GM23248 (cell line): ENCODE measurements around the gene SPAG9. TPM values are rescaled to one million over a fixed set of nuclear protein-coding genes. Genes with fewer than 3 reads are reported as not detected.

Experiments
- DNase-seq: peaks from one replicate; pipeline ENCODE4 v3.0.0-alpha.2; 2015
- H2AFZ ChIP-seq: fragments of 200-600 bp; sonication (generic); 2 replicates; pipeline ENCODE4 v1.6.1; 2016; ENCODE audit warnings: antibody characterized with exemption
- H3F3A ChIP-seq: fragments of 200-600 bp; sonication (generic); 2 replicates; pipeline ENCODE4 v1.6.1; 2016; ENCODE audit warnings: mild to moderate bottlenecking, antibody characterized with exemption, mixed run types; ENCODE audit not compliant: insufficient read depth
- H3K27ac ChIP-seq: fragments of 200-600 bp; sonication (generic); 2 replicates; pipeline ENCODE4 v1.5.1; 2016; ENCODE audit warnings: mild to moderate bottlenecking
- H3K27me3 ChIP-seq: fragments of 200-600 bp; sonication (generic); replicated peaks from 2 replicates; pipeline ENCODE4 v1.6.1; 2016; ENCODE audit warnings: mild to moderate bottlenecking; ENCODE audit not compliant: insufficient read depth
- H3K36me3 ChIP-seq: fragments of 200-600 bp; sonication (generic); 2 replicates; pipeline ENCODE4 v1.6.1; 2016; ENCODE audit warnings: low read depth, mild to moderate bottlenecking
- H3K4me1 ChIP-seq: fragments of 200-600 bp; sonication (generic); 2 replicates; pipeline ENCODE4 v1.6.1; 2016; ENCODE audit warnings: mild to moderate bottlenecking; ENCODE audit not compliant: insufficient read depth
- H3K4me2 ChIP-seq: fragments of 200-600 bp; sonication (generic); one replicate; pipeline ENCODE4 v1.6.1; 2016; ENCODE audit warnings: mild to moderate bottlenecking; ENCODE audit not compliant: unreplicated experiment
- H3K4me3 ChIP-seq: fragments of 200-600 bp; sonication (generic); 2 replicates; pipeline ENCODE4 v1.5.1; 2016; ENCODE audit warnings: mild to moderate bottlenecking
- H3K79me2 ChIP-seq: fragments of 200-600 bp; sonication (generic); 2 replicates; pipeline ENCODE4 v1.6.1; 2016; ENCODE audit warnings: mild to moderate bottlenecking; ENCODE audit not compliant: insufficient read depth
- H3K9ac ChIP-seq: fragments of 200-600 bp; sonication (generic); 2 replicates; pipeline ENCODE4 v1.6.1; 2016; ENCODE audit warnings: mild to moderate bottlenecking
- H3K9me2 ChIP-seq: fragments of 200-600 bp; sonication (generic); 2 replicates; pipeline ENCODE4 v1.6.1; 2016; ENCODE audit warnings: mixed run types, mild to moderate bottlenecking, moderate library complexity; ENCODE audit not compliant: insufficient read depth
- H3K9me3 ChIP-seq: fragments of 200-600 bp; sonication (generic); one replicate; pipeline ENCODE4 v1.6.1; 2017; ENCODE audit warnings: low read depth
- H4K20me1 ChIP-seq: fragments of 200-600 bp; sonication (generic); 2 replicates; pipeline ENCODE4 v1.6.0; 2016; ENCODE audit not compliant: insufficient read depth
- EZH2 ChIP-seq: fragments of 200-600 bp; sonication (generic); IDR thresholded peaks from 2 replicates; pipeline ENCODE4 v1.6.1; 2018; ENCODE audit warnings: antibody characterized with exemption, mild to moderate bottlenecking; ENCODE audit not compliant: insufficient read depth, poor library complexity, severe bottlenecking
- EZH2phosphoT487 ChIP-seq: fragments of 200-600 bp; sonication (generic); IDR thresholded peaks from 2 replicates; pipeline ENCODE4 v1.6.1; 2018; ENCODE audit warnings: antibody characterized with exemption, moderate library complexity, mild to moderate bottlenecking, low read depth; ENCODE audit not compliant: insufficient read depth
- WGBS, 2 experiments: methylation state at CpG; one replicate each; pipeline ENCODE4 v1.1.6; 2015 to 2017; ENCODE audit warnings: low lambda C conversion rate in 2 of 2, low coverage in 1 of 2; ENCODE audit errors: missing lambda C conversion rate in 2 of 2; 5-methylcytosine and 5-hydroxymethylcytosine counted together
- in situ Hi-C: fragments of 300-500 bp; cut with MboI; formaldehyde crosslinking; loops from 2 replicates; pipeline ENCODE4 v1.15.0; 2020
- polyA plus RNA-seq: library from polyadenylated mRNA; unstranded; fragments of >200 nt; fragmentation: Nextera tagmentation; extraction: Ambion mirVana; gene quantifications from 2 replicates; pipeline ENCODE4 v1.2.1, GENCODE V29; 2016
- total RNA-seq: library from RNA; depleted of rRNA; stranded (reverse); fragments of >200 nt; shearing (Covaris generic); gene quantifications from 2 replicates; pipeline ENCODE4 v1.2.3, GENCODE V29; 2014; rRNA removed

The SPAG9 gene, protein sequence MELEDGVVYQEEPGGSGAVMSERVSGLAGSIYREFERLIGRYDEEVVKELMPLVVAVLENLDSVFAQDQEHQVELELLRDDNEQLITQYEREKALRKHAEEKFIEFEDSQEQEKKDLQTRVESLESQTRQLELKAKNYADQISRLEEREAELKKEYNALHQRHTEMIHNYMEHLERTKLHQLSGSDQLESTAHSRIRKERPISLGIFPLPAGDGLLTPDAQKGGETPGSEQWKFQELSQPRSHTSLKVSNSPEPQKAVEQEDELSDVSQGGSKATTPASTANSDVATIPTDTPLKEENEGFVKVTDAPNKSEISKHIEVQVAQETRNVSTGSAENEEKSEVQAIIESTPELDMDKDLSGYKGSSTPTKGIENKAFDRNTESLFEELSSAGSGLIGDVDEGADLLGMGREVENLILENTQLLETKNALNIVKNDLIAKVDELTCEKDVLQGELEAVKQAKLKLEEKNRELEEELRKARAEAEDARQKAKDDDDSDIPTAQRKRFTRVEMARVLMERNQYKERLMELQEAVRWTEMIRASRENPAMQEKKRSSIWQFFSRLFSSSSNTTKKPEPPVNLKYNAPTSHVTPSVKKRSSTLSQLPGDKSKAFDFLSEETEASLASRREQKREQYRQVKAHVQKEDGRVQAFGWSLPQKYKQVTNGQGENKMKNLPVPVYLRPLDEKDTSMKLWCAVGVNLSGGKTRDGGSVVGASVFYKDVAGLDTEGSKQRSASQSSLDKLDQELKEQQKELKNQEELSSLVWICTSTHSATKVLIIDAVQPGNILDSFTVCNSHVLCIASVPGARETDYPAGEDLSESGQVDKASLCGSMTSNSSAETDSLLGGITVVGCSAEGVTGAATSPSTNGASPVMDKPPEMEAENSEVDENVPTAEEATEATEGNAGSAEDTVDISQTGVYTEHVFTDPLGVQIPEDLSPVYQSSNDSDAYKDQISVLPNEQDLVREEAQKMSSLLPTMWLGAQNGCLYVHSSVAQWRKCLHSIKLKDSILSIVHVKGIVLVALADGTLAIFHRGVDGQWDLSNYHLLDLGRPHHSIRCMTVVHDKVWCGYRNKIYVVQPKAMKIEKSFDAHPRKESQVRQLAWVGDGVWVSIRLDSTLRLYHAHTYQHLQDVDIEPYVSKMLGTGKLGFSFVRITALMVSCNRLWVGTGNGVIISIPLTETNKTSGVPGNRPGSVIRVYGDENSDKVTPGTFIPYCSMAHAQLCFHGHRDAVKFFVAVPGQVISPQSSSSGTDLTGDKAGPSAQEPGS (N-terminal part only)
- 50.3 and 58.8 TPM in 2 replicates for total RNA-seq
- polyA plus RNA-seq: 19.9 and 21.5 TPM in 2 replicates

DNA sequence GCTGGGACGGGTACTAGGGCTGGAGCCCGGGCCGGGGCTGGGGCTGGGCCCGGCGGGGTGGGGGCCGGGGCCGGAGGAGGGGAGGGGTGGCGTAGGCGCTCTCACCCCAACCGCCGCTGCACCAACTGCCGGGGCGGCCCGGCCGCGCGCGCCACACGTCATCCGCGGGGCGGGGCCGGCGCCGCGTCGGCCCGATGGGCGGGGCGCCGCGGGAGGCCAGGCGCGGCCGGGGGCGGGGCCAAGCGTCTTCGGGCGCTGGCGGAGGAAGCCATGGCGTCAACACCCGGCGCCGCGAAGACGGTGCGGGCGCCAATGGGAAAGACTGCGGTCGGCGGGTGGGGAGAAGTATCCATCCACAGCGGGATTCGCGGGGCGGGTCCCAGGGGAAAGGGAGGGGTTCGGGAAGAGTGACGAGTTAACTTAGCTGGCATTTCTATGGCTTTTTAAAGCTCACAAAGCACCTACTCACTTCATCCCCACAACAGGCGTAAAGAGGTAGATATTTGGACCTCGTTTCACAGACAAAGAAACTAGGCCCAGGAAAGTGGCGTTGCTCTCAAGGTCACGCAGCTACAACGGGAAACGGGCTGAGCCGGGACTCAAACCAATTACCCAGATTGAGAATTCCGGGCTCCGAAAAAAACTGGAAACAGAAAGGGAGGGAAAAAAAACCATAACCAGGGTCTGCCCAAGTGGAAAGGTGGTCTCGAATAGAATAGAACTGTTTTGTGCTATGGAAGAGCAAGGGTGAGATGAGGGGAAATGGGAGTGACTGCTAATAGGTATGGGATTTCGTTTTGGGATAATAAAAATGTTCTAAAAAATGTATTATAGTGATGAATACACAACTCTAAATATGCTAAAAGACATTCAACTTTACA, at the start of gene SPAG9:
Gene SPAG9, minus strand, starts transcription at position 130 of the 881 bp plus-strand sequence. CDS start 212 bp downstream, outside the sequence.
- in situ Hi-C loops: no loop called here
- Histone ChIP-seq H3K9ac (peak within 1 kb of the TSS; percentile 100), H3K79me2 (peaks cover 46% of the 10 kb centered on the region), H3K4me3 (peak within 1 kb of the TSS; percentile 97), H4K20me1 (peaks cover 4% of the 10 kb centered on the region; the same call in 1 of the 2 replicates), H3K4me1 (peaks cover 33% of the 10 kb centered on the region), H3K4me2 (peak within 1 kb of the TSS; percentile 100), H3K9me3 (no peaks in the 10 kb centered on the region), H3K36me3 (no peaks in the 10 kb centered on the region), H3K27ac (peak within 1 kb of the TSS; percentile 100), H3K27me3 (no peaks in the 10 kb centered on the region), H3K9me2 (no peaks in the 10 kb centered on the region), H3F3A (peaks cover 21% of the 10 kb centered on the region), H2AFZ (peak within 1 kb of the TSS; percentile 79)
- TF ChIP-seq EZH2phosphoT487: no peak
- TF ChIP-seq EZH2: no peak
- 1 to 2% methylated on average over 15 to 35 of the region's 68 CpGs for WGBS, 2 experiments
- peak; percentile 99 for DNase-seq

DNA sequence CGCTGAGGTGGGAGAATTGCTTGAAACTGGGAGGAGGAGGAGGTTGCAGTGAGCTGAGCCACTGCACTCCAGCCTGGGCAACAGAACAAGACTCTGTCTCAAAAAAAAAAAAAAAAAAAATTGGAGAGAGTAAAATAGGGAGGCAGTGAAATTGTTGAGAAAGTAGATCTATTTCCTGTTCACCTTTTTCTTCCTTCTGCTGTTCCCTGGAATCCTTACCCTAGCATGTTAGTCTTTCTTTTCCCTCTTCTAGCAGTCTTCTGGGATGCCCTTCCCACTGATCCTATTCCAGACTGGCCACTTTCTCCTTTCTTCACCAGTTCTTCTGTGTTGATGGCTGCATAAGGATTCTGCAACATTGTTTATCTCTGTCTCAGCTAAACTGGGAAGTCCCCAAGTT, 48.7 kb upstream of the SPAG9 start:
- Histone ChIP-seq H3K27me3 (no peaks in the 10 kb centered on the region), H3K36me3 (peaks cover 39% of the 10 kb centered on the region), H3K4me2 (no peak overlapping the region), H3K79me2 (peaks cover 37% of the 10 kb centered on the region), H3K9me2 (no peaks in the 10 kb centered on the region), H4K20me1 (no peaks in the 10 kb centered on the region), H3K9me3 (no peaks in the 10 kb centered on the region), H3K9ac (no peak overlapping the region), H3K27ac (no peak overlapping the region), H3K4me1 (peaks cover 8% of the 10 kb centered on the region), H2AFZ (no peak overlapping the region), H3K4me3 (no peak overlapping the region), H3F3A (peaks cover 45% of the 10 kb centered on the region)
- WGBS, 2 experiments: 80 to 100% methylated on average over 1 of the region's 1 CpG
- no peak for TF ChIP-seq EZH2
- no peak for TF ChIP-seq EZH2phosphoT487
- DNase-seq: no peak
- in situ Hi-C loops: no loop called here

DNA sequence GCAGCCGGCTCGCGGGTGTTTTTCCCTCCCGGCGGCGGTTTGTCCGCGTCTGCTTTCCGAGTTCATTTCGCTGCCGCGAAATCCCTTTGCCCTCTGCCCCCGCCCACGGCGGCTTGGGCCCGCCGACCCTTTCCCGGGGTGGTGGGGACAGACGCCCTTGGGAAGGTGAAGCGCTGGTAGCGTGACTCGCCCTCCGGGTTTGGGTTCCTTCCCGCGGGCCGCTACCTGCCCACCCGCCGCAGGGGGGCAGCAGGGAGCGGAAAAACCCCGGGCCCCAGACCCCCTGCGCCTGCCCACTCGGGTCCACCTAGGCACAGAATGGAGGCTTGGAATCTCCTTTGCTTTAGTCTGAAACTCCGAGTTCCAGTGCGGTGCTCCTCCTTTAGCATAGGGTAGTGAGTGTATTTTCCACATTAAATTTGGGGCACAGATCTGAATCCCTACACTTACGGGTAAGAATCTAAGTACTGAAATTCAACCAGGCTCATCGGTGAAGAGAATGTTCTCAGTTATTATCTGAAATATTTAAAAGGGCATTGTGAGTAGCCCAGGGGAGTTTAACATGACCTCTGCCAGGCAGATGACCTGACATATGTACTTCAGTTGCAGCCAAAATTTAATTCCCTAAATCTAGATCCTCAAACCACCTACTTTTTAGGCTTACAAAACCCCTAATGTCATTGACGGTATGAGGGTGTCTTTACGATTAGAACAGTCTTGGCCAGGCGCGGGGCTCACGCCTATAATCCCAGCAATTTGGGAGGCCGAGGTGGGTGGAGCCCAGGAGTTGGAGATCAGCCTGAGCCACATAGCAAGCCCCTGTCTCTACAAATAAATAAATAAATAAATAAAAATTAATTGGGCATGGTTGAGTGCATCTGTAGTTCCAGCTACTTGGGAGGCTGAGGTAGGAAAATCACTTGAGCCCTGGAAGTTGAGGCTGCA, 46.6 kb upstream of the SPAG9 start:
- Histone ChIP-seq H3K36me3 (peaks cover 40% of the 10 kb centered on the region), H3K79me2 (peaks cover 37% of the 10 kb centered on the region), H3K27me3 (no peaks in the 10 kb centered on the region), H3F3A (peaks cover 39% of the 10 kb centered on the region), H3K9me3 (no peaks in the 10 kb centered on the region), H3K4me1 (peaks cover 8% of the 10 kb centered on the region), H3K9ac (peak overlapping the region; percentile 91), H3K4me2 (peak overlapping the region; percentile 94), H3K27ac (peak overlapping the region; percentile 90), H2AFZ (peak overlapping the region; percentile 92), H4K20me1 (no peaks in the 10 kb centered on the region), H3K4me3 (peak overlapping the region; percentile 79), H3K9me2 (no peaks in the 10 kb centered on the region)
- in situ Hi-C loops: no loop called here
- DNase-seq: peak; percentile 74
- no peak for TF ChIP-seq EZH2phosphoT487
- no peak for TF ChIP-seq EZH2
- 16% methylated on average over 40 of the region's 42 CpGs for WGBS, 2 experiments
